Panc1 (cell line): Measurements from ENCODE around the gene EMC6.

Experiments
- POLR2AphosphoS5 ChIP-seq: IDR thresholded peaks from 2 replicates; pipeline ENCODE4 v1.6.1; 2012; ENCODE audit warnings: mild to moderate bottlenecking, low read depth, low read length, moderate library complexity
- REST ChIP-seq, 2 experiments: IDR thresholded peaks; 2 replicates each; pipeline ENCODE4 v1.6.1; 2011 to 2012; ENCODE audit warnings: low read depth in 2 of 2, control low read depth in 1 of 2, low read length in 1 of 2, mild to moderate bottlenecking in 1 of 2, moderate library complexity in 1 of 2; ENCODE audit not compliant: insufficient read depth in 1 of 2
- TCF7L2 ChIP-seq: IDR thresholded peaks from 2 replicates; pipeline ENCODE4 v1.6.1; 2011; ENCODE audit warnings: mild to moderate bottlenecking, low read depth, low read length, inconsistent platforms
- TF ChIP-seq, protein P1 (sequence below): fragments of 450-650 bp; IDR thresholded peaks from 2 replicates; pipeline ENCODE4 v1.5.1; 2017; ENCODE audit warnings: mild to moderate bottlenecking

GRCh38 chr17:3690094-3690715, 21.6 kb downstream of the EMC6 start:
- TF ChIP-seq, protein P1, sequence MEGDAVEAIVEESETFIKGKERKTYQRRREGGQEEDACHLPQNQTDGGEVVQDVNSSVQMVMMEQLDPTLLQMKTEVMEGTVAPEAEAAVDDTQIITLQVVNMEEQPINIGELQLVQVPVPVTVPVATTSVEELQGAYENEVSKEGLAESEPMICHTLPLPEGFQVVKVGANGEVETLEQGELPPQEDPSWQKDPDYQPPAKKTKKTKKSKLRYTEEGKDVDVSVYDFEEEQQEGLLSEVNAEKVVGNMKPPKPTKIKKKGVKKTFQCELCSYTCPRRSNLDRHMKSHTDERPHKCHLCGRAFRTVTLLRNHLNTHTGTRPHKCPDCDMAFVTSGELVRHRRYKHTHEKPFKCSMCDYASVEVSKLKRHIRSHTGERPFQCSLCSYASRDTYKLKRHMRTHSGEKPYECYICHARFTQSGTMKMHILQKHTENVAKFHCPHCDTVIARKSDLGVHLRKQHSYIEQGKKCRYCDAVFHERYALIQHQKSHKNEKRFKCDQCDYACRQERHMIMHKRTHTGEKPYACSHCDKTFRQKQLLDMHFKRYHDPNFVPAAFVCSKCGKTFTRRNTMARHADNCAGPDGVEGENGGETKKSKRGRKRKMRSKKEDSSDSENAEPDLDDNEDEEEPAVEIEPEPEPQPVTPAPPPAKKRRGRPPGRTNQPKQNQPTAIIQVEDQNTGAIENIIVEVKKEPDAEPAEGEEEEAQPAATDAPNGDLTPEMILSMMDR: no peak
- no peak for TF ChIP-seq REST (IDR thresholded peaks at IDR 0.05; ENCODE audit: insufficient read depth in 1 of 2, low read depth in 2 of 2, low read length in 1 of 2)
- TF ChIP-seq POLR2AphosphoS5: no peak
- TF ChIP-seq TCF7L2: no peak
